Dermis microvascular lymphatic vessel endothelial cell (primary cell): ENCODE results near the gene SCN1A. TPM values are rescaled to one million over a fixed set of nuclear protein-coding genes. Genes with fewer than 3 reads are reported as not detected.

Experiments
- DNase-seq, 2 donors: peaks; one replicate each; pipeline versions ENCODE4 v3.0.0 to v3.0.0-alpha.2; 2010; ENCODE audit warnings: low read depth in 2 of 2
- total RNA-seq: library from RNA; depleted of rRNA; stranded (reverse); fragments of >200 nt; gene quantifications from 2 replicates; pipeline ENCODE4 v1.2.1, GENCODE V29; 2014

Gene SCN1A
- total RNA-seq, 1 donor from 2014 or later, result under 0.01 TPM

- DNase-seq, result no peak
Measured at GRCh38 chr2:166081852-166082251, 46.0 kb downstream of the SCN1A start.

- DNase-seq, result no peak
Measured at GRCh38 chr2:166081131-166081632, 46.6 kb downstream of the SCN1A start.

- DNase-seq, result no peak
Measured at GRCh38 chr2:166074430-166074829, 53.4 kb downstream of the SCN1A start.

- DNase-seq, result no peak
Measured at GRCh38 chr2:166074011-166074410, 53.8 kb downstream of the SCN1A start.

- no peak for DNase-seq
Measured at GRCh38 chr2:166070231-166070630, 57.6 kb downstream of the SCN1A start.

GRCh38 chr2:166068981-166069380 is 58.8 kb downstream of the SCN1A start:
- peak in 1 of 2 donors; percentile 32 for DNase-seq

- peak; percentile 45 to 62 for DNase-seq
Measured at GRCh38 chr2:166067229-166067628, 60.6 kb downstream of the SCN1A start.

- DNase-seq, result no peak
Measured at GRCh38 chr2:166060191-166060590, 67.6 kb downstream of the SCN1A start.

GRCh38 chr2:166057370-166058164 is 70.3 kb downstream of the SCN1A start:
- DNase-seq, result peak; percentile 35 to 69

- DNase-seq, result no peak
Measured at GRCh38 chr2:166044853-166045483, 82.9 kb downstream of the SCN1A start.

GRCh38 chr2:166042768-166043390 is 84.9 kb downstream of the SCN1A start:
- DNase-seq, result no peak

- DNase-seq, result no peak
Measured at GRCh38 chr2:166042356-166042755, 85.5 kb downstream of the SCN1A start.

- DNase-seq, result no peak
Measured at GRCh38 chr2:166041613-166042012, 86.2 kb downstream of the SCN1A start.

- DNase-seq, result no peak
Measured at GRCh38 chr2:166032361-166032760, 95.5 kb downstream of the SCN1A start.

GRCh38 chr2:166031054-166031453 is 96.8 kb downstream of the SCN1A start:
- no peak for DNase-seq

GRCh38 chr2:166025313-166025712 is 102.5 kb downstream of the SCN1A start:
- DNase-seq, result no peak

GRCh38 chr2:166017208-166017607 is 110.6 kb downstream of the SCN1A start:
- no peak for DNase-seq

GRCh38 chr2:166013878-166014277 is 113.9 kb downstream of the SCN1A start:
- DNase-seq, result no peak

GRCh38 chr2:166011660-166012059 is 116.2 kb downstream of the SCN1A start:
- no peak for DNase-seq

GRCh38 chr2:166000401-166000800 is 127.4 kb downstream of the SCN1A start:
- DNase-seq, result no peak

- no peak for DNase-seq
Measured at GRCh38 chr2:165990846-165991245, 137.0 kb downstream of the SCN1A start.

GRCh38 chr2:165989851-165990250 is 138.0 kb downstream of the SCN1A start:
- DNase-seq, result no peak
